Measurements from ENCODE around the gene BRICD5.
A peak's percentile ranks its signal among the peaks of the same experiment; 100 is the strongest.
"Not testable (repeated sequence)": the region's sequence is repeated elsewhere in the genome, so short reads cannot be mapped to it uniquely, and the experiment has no call there.

BRICD5 gene

GRCh38 chr16:2210386-2211365 lies at the start of gene BRICD5:
Gene BRICD5, minus strand, starts transcription at chr16:2210863. Its CDS starts 30 bp downstream, at chr16:2210833.
- DNase-seq, result no peak

DNA sequence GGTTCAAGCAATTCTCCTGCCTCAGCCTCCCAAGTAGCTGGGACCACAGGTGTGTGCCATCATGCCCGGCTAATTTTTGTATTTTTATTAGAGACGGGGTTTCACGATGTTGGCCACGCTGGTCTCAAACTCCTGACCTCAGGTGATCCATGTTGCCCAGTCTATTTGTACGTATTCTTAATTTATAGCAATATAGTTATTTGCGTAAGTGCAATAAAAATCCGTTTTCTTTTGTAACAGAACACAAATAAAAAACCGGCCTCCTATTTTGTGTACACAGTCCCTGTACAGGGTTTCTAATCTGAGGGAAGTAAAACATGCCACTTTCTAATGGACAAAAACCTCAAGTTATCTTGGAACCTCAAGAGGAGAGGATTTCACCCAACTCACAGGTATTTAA lies 49.6 kb upstream of the BRICD5 start:
- no peak for DNase-seq

- DNase-seq, result not testable (repeated sequence)
These were observed 47.9 kb upstream of the BRICD5 start for GRCh38 chr16:2258530-2258929.

DNA sequence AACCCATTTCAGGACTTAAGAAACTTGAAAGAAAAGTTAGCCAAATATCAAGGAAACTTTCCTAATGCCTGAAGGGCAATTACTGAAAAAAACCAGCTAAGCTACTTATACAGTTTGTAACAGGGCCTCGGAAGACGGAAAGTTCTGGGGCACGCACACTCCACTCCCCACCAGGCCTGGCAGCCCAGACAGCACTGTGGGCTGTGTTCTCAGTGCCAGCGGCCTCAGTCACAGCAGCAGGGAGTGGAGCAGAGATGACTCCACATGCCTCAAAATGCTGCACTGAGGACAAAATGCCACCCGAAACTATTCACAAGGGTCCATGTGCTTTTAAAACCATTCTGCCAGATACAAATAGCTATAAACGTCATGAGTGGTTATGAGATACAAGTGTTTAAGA lies 47.1 kb upstream of the BRICD5 start:
- no peak for DNase-seq

DNA sequence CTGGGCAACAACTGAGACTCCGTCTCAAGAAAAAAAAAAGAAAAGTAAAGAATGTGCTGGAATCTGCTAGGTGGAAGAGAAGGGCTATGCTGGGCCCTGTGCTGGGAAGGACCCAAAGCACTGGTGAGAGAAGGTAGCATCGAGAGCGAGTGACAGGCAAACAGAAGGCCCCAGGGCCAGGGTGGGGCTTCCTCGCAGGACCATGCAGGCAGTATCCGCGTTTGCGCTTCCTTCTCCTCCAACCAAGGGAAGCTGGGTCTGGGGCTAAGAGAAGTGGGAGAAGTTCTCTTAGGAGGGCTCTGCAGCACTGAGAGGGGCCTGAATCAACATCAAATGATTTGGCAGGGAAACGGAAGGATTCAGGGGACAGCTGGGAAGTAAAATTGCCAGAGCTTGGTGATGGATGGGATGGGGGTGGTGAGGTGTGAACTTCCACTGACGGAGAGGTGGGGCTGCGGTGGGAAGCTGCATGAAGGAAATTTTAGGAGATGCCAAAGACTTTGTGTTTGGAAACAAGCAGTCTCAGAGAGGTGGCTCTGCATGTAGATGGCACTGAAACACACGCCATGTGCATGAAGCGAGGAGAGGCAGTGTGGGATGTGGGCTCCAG lies 46.0 kb upstream of the BRICD5 start:
- no peak for DNase-seq

GRCh38 chr16:2253293-2253692 lies 42.6 kb upstream of the BRICD5 start:
- no peak for DNase-seq

DNA sequence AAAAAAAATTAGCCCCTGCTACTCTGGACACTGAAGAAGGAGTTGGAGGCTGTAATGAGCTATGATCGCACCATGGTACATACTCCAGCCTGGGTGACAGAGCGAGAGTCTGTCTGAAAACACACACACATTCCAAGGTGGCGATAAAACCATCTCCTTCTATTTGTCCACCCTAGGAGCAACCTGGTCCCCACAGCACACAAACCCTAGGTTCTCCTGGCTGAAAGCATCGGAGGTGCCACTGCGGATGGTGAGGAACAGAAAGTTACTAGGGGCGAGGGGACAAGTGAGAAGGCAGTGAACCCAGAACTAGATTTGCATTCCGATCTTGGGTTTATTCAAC lies 42.1 kb upstream of the BRICD5 start:
- no peak for DNase-seq

GRCh38 chr16:2251296-2252111 lies 40.8 kb upstream of the BRICD5 start, which contains the start of gene ECI1:
Gene ECI1, minus strand, starts transcription at chr16:2251587. Its CDS starts 21 bp downstream, at chr16:2251566.
- peak; percentile 85 for DNase-seq

DNA sequence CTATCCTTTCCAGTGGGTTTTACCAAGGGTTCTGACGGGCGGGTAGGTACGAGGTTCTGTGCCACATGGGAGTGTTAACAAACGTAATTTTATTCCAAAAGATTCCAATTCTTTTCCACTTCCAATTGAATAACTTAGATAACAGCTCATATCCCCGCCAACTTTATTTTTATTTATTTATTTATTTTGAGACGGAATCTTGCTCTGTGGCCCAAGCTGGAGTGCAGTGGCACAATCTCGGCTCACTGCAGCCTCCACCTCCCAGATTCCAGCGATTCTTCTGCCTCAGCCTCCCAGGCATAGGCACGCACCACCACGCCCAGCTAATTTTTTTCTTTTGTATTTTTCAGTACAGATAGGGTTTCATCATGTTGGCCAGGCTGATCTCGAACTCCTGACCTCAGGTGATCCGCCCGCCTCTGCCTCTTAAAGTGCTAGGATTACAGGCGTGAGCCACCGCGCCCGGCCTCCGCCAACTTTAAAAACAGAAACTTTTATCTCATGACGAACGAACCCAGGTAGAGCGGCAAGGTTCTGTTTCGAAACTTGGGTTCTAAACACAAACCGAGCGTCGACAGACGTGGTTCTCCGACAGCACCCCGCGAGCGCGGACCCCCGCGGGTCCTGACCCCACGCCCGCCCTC lies 40.1 kb upstream of the BRICD5 start:
- DNase-seq, result peak; percentile 25

DNA sequence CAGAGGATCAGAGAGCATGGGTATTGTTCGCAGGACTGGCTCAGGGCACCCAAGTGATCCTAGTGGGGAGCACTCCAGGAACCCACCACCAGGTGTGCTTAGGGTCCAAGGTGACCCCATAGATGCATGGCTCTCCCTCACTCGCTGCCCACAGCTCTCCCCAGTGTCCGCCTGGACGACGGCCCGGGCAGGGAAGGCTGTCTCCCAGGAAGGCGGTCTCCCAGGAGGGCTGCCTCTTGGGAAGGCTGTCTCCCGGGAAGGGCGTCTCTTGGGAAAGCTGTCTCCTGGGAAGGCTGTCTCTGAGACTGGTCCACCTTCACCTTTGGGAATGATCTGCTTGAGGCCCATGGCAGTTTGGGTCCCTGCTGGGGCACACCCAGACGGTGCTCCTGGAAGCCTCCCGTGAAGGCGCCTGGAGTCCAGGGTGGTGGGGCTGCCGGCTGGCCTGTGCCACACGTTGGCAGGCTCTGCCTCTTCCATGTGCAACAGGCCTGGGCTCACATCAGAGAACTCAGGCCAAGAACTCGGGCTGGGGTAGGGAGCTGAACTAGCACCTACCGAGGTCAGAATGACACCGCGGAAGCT lies 35.7 kb upstream of the BRICD5 start:
- DNase-seq, result no peak

DNA sequence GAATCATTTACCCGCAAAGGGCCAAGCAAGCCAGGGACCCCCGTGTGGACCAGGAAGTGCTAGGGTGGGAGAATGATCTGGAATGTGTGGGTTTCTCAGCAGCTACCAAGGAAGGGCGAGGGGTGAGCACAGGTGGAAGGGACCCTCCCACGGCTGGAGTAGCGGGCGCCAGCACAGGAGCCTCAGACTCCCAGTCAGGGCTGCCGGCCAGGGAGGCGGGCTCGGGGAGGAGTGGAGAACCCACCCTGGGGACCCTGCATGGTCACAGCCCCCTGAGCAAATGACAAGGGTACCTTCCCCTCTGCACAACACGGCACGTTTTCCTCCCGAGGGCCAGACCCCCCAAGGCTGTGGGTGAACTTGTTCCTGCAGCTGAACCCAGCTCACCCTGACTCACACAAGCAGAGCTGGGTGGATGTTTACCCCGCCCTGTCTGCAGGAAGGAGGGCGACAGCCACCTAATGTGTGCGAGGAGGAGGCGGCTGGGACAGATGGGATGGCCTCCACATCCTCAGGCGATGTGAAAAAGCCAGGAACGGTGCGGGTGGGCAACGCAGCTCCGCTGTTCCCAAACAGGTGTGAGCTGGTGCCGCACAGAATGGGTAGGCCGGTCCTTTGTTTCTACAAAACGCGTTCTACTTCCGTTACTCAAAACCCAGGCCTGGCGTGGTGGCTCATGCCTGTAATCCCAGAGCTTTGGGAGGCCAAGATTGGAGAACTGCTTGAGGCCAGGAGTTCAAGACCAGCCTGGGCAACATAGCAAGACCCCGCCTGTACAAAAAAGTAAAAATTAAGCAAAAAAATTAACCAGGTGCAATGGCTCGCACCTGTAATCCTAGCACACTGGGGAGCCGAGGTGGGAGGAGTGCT lies 34.5 kb upstream of the BRICD5 start:
- no peak for DNase-seq

- no peak for DNase-seq
These were observed 33.6 kb upstream of the BRICD5 start for GRCh38 chr16:2244301-2244700.

GRCh38 chr16:2243781-2244180 lies 33.1 kb upstream of the BRICD5 start:
- no peak for DNase-seq

GRCh38 chr16:2243031-2243528 lies 32.4 kb upstream of the BRICD5 start:
- no peak for DNase-seq

- no peak for DNase-seq
These were observed 31.9 kb upstream of the BRICD5 start for GRCh38 chr16:2242598-2242997.

GRCh38 chr16:2240331-2240730 lies 29.7 kb upstream of the BRICD5 start:
- DNase-seq, result not testable (repeated sequence)

- DNase-seq, result no peak
These were observed 28.4 kb upstream of the BRICD5 start for GRCh38 chr16:2238838-2239675.

DNA sequence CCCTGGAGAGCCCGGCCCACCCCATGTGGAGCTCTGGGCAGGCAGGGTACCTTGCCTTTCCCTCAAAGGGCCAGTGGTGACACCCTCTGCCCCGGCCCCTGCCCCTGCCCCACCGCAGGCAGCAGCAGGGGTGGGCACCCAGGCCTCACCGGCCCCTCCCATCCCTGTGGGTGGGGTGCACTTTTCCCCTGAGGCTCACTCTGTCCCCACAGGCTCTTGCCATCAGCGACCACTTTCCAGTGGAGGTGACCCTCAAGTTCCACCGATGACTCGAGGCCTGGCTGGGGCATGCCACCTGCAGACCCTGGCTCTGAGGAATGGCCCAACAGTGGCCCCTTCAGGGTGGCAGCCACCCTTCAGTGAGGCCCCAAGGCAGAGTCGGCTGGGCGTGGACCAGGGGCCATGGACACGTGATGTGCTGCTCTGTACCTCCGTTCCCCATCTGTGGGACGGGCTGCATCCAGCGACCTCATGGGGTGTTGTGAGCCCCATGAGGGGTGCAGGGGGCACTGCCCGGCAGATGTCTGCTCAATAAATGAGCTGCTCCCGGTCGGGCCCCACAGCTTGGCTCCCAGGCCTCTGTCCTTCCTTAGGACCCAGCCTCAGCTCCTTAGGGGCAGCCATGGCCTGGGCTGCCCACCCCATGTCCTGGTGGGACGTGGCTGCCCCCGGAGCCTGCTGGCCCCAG lies 27.6 kb upstream of the BRICD5 start:
- DNase-seq, result no peak

DNA sequence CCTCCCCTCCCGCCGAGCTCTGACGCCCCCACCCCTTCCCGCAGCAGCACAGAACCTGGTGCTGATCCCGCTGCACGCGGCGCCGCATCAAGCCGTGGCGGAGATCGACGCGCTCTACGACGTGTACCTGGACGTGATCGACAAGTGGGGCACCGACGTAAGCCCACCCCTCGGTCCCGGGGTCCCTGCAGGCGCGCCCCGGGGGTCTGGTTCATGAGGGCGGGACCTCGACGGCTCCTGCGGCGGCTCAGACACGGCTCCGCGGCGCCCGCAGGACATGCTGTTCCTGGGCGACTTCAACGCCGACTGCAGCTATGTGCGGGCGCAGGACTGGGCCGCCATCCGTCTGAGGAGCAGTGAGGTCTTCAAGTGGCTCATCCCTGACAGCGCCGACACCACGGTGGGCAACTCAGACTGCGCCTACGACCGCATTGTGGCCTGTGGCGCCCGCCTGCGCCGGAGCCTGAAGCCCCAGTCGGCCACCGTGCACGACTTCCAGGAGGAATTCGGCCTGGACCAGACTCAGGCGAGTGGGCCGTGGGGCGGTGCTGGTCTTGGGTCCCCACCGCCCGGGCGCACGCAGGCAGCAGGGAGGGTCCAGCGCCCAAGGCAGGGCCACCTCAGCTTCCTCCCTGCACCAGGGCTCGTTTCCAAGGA lies 27.0 kb upstream of the BRICD5 start:
- no peak for DNase-seq
